Measurements from ENCODE around the gene RIMBP2. TPM values are rescaled to one million over a fixed set of nuclear protein-coding genes. Genes with fewer than 3 reads are reported as not detected.

RIMBP2 gene
- total and polyA plus RNA-seq, 5 donors = 0.05 to 0.28 TPM; not detected in 3

- no peak for ATAC-seq
These were observed 76.3 kb downstream of the RIMBP2 start for GRCh38 chr12:130639476-130640424.

GRCh38 chr12:130636370-130636769, 79.7 kb downstream of the RIMBP2 start:
- H3K4me3 ChIP-seq (ENCODE audit: low read length) = no peak overlapping the region
- intact Hi-C loops (cut with DNase I) = no loop called here
- no peak for DNase-seq
- H3K27me3 ChIP-seq (ENCODE audit: control insufficient read depth, insufficient read depth) = no peaks in the 10 kb centered on the region
- no peak overlapping the region for H3K27ac ChIP-seq (ENCODE audit: low read length)
- H3K9me3 ChIP-seq (ENCODE audit: control insufficient read depth, low read length) = no peaks in the 10 kb centered on the region
- ATAC-seq = no peak
- no peaks in the 10 kb centered on the region for H3K4me1 ChIP-seq (ENCODE audit: control insufficient read depth, insufficient read depth, low read length)
- 87% methylated on average over 5 of the region's 5 CpGs for WGBS

More at GRCh38 chr12:130639476-130640424, 76.3 kb downstream of the RIMBP2 start:
- 72% methylated on average over 18 of the region's 18 CpGs for WGBS
- Histone ChIP-seq H3K27ac (ENCODE audit: low read length) (no peak overlapping the region), H3K4me1 (ENCODE audit: control insufficient read depth, insufficient read depth, low read length) (no peaks in the 10 kb centered on the region), H3K4me3 (ENCODE audit: low read length) (no peak overlapping the region), H3K9me3 (ENCODE audit: control insufficient read depth, low read length) (no peaks in the 10 kb centered on the region), H3K27me3 (ENCODE audit: control insufficient read depth, insufficient read depth) (no peaks in the 10 kb centered on the region)
- no peak for DNase-seq
- intact Hi-C loops (cut with DNase I) = no loop called here

DNA sequence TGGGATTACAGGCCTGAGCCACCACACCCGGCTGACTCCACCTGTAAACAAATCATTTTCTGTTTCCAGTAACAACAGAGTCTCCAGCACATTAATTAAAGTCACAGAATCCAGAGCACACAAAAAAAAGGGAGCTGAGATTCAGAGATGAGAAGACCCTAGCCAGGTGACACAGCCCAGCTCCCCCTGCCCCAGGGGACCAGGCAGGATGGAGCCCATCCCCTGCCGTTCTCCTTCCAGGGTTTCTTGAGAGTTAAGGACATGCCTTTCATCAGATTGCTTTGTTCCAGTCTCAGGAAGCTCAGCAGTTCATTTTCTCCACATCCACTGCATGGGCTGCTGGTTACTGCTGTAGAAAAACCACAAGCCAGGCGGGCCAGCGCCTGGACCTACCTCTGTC, 81.2 kb downstream of the RIMBP2 start:
- no peak for ATAC-seq
- intact Hi-C loops (cut with DNase I) = no loop called here
- H3K27me3 ChIP-seq (ENCODE audit: control insufficient read depth, insufficient read depth) = no peaks in the 10 kb centered on the region
- WGBS = 59% methylated on average over 4 of the region's 4 CpGs
- H3K4me1 ChIP-seq (ENCODE audit: control insufficient read depth, insufficient read depth, low read length) = no peaks in the 10 kb centered on the region
- no peak for DNase-seq
- H3K4me3 ChIP-seq (ENCODE audit: low read length) = no peak overlapping the region
- no peak overlapping the region for H3K27ac ChIP-seq (ENCODE audit: low read length)
- no peaks in the 10 kb centered on the region for H3K9me3 ChIP-seq (ENCODE audit: control insufficient read depth, low read length)

DNA sequence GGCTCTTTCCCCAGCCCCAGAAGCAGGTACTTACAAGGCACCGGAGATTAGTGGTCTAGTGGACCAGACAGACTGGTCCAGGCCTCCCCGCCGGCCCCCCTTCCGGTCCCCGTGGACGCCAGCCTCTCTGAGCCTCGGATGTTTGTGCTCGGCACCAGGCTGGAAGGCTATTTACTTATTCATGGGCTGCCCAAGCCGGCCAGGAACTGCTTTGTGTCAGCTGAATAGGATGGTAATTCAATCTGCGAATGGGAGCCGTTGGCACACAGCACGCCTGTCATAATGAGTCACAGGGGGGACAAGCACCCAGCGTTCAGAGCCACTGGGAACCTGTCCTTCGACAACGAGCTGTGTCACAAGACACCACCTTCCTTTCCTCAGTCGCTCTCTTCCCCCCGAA, 82.3 kb downstream of the RIMBP2 start:
- ATAC-seq (no peak), DNase-seq (no peak)
- no peak overlapping the region for H3K27ac ChIP-seq (ENCODE audit: low read length)
- no peak overlapping the region for H3K4me3 ChIP-seq (ENCODE audit: low read length)
- 10% methylated on average over 17 of the region's 17 CpGs for WGBS
- H3K9me3 ChIP-seq (ENCODE audit: control insufficient read depth, low read length) = no peaks in the 10 kb centered on the region
- intact Hi-C loops (cut with DNase I) = no loop called here
- H3K27me3 ChIP-seq (ENCODE audit: control insufficient read depth, insufficient read depth) = no peaks in the 10 kb centered on the region
- H3K4me1 ChIP-seq (ENCODE audit: control insufficient read depth, insufficient read depth, low read length) = no peaks in the 10 kb centered on the region

GRCh38 chr12:130632642-130633041, 83.5 kb downstream of the RIMBP2 start:
- 74% methylated on average over 5 of the region's 5 CpGs for WGBS
- no peaks in the 10 kb centered on the region for H3K4me1 ChIP-seq (ENCODE audit: control insufficient read depth, insufficient read depth, low read length)
- intact Hi-C loops (cut with DNase I) = no loop called here
- no peak overlapping the region for H3K27ac ChIP-seq (ENCODE audit: low read length)
- H3K4me3 ChIP-seq (ENCODE audit: low read length) = no peak overlapping the region
- H3K27me3 ChIP-seq (ENCODE audit: control insufficient read depth, insufficient read depth) = no peaks in the 10 kb centered on the region
- no peak for DNase-seq
- ATAC-seq = no peak
- no peaks in the 10 kb centered on the region for H3K9me3 ChIP-seq (ENCODE audit: control insufficient read depth, low read length)

DNA sequence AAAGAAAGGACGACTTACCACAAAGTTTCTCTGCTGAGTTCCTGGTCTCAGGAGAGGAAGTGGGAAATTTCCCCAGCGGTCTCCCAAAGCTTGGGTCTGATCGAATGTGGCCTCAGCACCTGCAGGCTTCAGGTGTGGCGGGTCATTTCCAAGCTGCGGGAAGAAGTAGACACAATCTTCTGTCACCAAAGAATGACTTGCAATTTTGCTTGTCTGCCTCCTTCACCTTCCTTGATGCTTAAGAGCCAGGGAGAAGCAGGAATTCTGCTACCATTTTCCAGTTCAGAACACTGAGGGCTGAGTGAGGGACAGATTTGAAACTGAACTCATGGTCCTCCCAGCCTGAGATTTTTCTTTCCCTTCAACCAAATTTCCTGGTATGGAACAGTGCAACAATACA, 87.8 kb downstream of the RIMBP2 start:
- Histone ChIP-seq H3K4me3 (ENCODE audit: low read length) (no peak overlapping the region), H3K27me3 (ENCODE audit: control insufficient read depth, insufficient read depth) (no peaks in the 10 kb centered on the region), H3K4me1 (ENCODE audit: control insufficient read depth, insufficient read depth, low read length) (no peaks in the 10 kb centered on the region), H3K27ac (ENCODE audit: low read length) (no peak overlapping the region), H3K9me3 (ENCODE audit: control insufficient read depth, low read length) (peaks cover 2% of the 10 kb centered on the region)
- DNase-seq = no peak
- 85% methylated on average over 5 of the region's 5 CpGs for WGBS
- no peak for ATAC-seq
- intact Hi-C loops (cut with DNase I) = no loop called here

GRCh38 chr12:130627175-130627574, 88.9 kb downstream of the RIMBP2 start:
- ATAC-seq = no peak
- H3K27ac ChIP-seq (ENCODE audit: low read length) = no peak overlapping the region
- H3K4me1 ChIP-seq (ENCODE audit: control insufficient read depth, insufficient read depth, low read length) = no peaks in the 10 kb centered on the region
- H3K27me3 ChIP-seq (ENCODE audit: control insufficient read depth, insufficient read depth) = no peaks in the 10 kb centered on the region
- H3K9me3 ChIP-seq (ENCODE audit: control insufficient read depth, low read length) = peaks cover 2% of the 10 kb centered on the region
- WGBS = 91% methylated on average over 7 of the region's 7 CpGs
- intact Hi-C loops (cut with DNase I) = no loop called here
- DNase-seq = no peak
- H3K4me3 ChIP-seq (ENCODE audit: low read length) = no peak overlapping the region

- no peak overlapping the region for H3K4me3 ChIP-seq (ENCODE audit: low read length)
- no peaks in the 10 kb centered on the region for H3K27me3 ChIP-seq (ENCODE audit: control insufficient read depth, insufficient read depth)
- no peaks in the 10 kb centered on the region for H3K4me1 ChIP-seq (ENCODE audit: control insufficient read depth, insufficient read depth, low read length)
- peaks cover 2% of the 10 kb centered on the region for H3K9me3 ChIP-seq (ENCODE audit: control insufficient read depth, low read length)
- ATAC-seq = no peak
- intact Hi-C loops (cut with DNase I) = no loop called here
- no peak for DNase-seq
- H3K27ac ChIP-seq (ENCODE audit: low read length) = no peak overlapping the region
- WGBS = 77% methylated on average over 11 of the region's 11 CpGs
These were observed 89.5 kb downstream of the RIMBP2 start for GRCh38 chr12:130626601-130627000.

DNA sequence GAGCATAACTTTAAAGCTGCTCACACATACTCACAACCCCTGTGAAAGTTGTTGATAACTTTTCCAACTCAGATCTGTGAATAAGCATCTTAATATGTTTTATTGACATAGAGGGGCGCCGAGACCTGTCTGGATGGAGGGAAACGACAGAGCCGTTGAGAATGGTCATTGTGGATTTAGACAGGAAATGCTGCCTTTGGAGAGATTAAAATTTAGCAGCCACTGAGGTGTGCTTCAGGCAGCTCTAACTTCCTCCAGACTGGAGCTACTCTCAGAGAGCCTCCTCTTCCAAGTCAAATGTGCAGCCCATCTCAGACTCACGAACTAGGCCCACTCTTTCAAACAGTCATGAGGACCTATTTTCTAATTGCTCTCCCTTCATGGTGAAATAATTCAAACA, 90.9 kb downstream of the RIMBP2 start:
- WGBS = 47% methylated on average over 5 of the region's 5 CpGs
- H3K27ac ChIP-seq (ENCODE audit: low read length) = no peak overlapping the region
- DNase-seq (no peak), ATAC-seq (no peak)
- H3K4me3 ChIP-seq (ENCODE audit: low read length) = no peak overlapping the region
- no peaks in the 10 kb centered on the region for H3K27me3 ChIP-seq (ENCODE audit: control insufficient read depth, insufficient read depth)
- no peaks in the 10 kb centered on the region for H3K4me1 ChIP-seq (ENCODE audit: control insufficient read depth, insufficient read depth, low read length)
- peaks cover 2% of the 10 kb centered on the region for H3K9me3 ChIP-seq (ENCODE audit: control insufficient read depth, low read length)
- intact Hi-C loops (cut with DNase I) = no loop called here

DNA sequence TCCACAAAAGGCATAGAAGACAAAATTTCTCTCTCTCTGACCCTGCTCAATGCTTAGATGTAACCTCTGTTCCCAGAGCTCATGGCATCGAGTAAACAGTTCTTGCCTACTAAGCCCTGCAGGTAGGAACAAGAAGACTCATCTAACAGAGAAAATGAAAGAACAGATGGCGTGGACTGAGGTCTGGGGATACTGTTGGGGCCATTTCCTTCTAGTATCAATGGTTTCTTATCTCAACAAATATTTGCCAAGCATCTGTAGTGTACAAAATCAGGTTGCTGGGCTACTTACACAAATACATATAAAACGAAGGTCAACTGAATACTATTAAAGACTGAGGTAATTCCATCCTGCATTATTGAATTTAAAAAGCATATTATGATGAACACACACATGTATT, 93.3 kb downstream of the RIMBP2 start:
- no peaks in the 10 kb centered on the region for H3K27me3 ChIP-seq (ENCODE audit: control insufficient read depth, insufficient read depth)
- ATAC-seq (no peak), DNase-seq (no peak)
- H3K4me1 ChIP-seq (ENCODE audit: control insufficient read depth, insufficient read depth, low read length) = no peaks in the 10 kb centered on the region
- WGBS = 70% methylated on average over 3 of the region's 3 CpGs
- no peak overlapping the region for H3K27ac ChIP-seq (ENCODE audit: low read length)
- H3K9me3 ChIP-seq (ENCODE audit: control insufficient read depth, low read length) = peaks cover 2% of the 10 kb centered on the region
- H3K4me3 ChIP-seq (ENCODE audit: low read length) = no peak overlapping the region
- intact Hi-C loops (cut with DNase I) = no loop called here

- no peaks in the 10 kb centered on the region for H3K27me3 ChIP-seq (ENCODE audit: control insufficient read depth, insufficient read depth)
- H3K4me3 ChIP-seq (ENCODE audit: low read length) = no peak overlapping the region
- DNase-seq (no peak), ATAC-seq (no peak)
- H3K9me3 ChIP-seq (ENCODE audit: control insufficient read depth, low read length) = peaks cover 2% of the 10 kb centered on the region
- intact Hi-C loops (cut with DNase I) = no loop called here
- H3K4me1 ChIP-seq (ENCODE audit: control insufficient read depth, insufficient read depth, low read length) = no peaks in the 10 kb centered on the region
- WGBS = 86% methylated on average over 13 of the region's 13 CpGs
- no peak overlapping the region for H3K27ac ChIP-seq (ENCODE audit: low read length)
These were observed 94.3 kb downstream of the RIMBP2 start for GRCh38 chr12:130621696-130622298.
